NCI-H1092 (cell line): ENCODE data around the gene ADCY2.
A peak's percentile ranks its signal among the peaks of the same experiment; 100 is the strongest.

Source experiments
- DNase-seq: peaks from one replicate; lab custom pipeline; 2025; lab: John Stamatoyannopoulos, UW

ADCY2 gene

GRCh38 chr5:7503564-7503963, 107.6 kb downstream of the ADCY2 start:
- DNase-seq: no peak

GRCh38 chr5:7515284-7515914, 119.5 kb downstream of the ADCY2 start:
- no peak for DNase-seq

GRCh38 chr5:7516253-7516652, 120.3 kb downstream of the ADCY2 start:
- no peak for DNase-seq

GRCh38 chr5:7517006-7517405, 121.1 kb downstream of the ADCY2 start:
- no peak for DNase-seq

GRCh38 chr5:7518947-7519560, 123.1 kb downstream of the ADCY2 start:
- DNase-seq: peak; percentile 73

GRCh38 chr5:7519564-7519963, 123.6 kb downstream of the ADCY2 start:
- no peak for DNase-seq

- no peak for DNase-seq
Observed at GRCh38 chr5:7529880-7530279, 133.9 kb downstream of the ADCY2 start.

- DNase-seq: no peak
Observed at GRCh38 chr5:7533941-7534340, 138.0 kb downstream of the ADCY2 start.

GRCh38 chr5:7534505-7534904, 138.6 kb downstream of the ADCY2 start:
- DNase-seq: no peak

- no peak for DNase-seq
Observed at GRCh38 chr5:7537573-7537972, 141.6 kb downstream of the ADCY2 start.

GRCh38 chr5:7539571-7539970, 143.6 kb downstream of the ADCY2 start:
- no peak for DNase-seq

- no peak for DNase-seq
Observed at GRCh38 chr5:7540736-7541485, 145.0 kb downstream of the ADCY2 start.

GRCh38 chr5:7541898-7542297, 146.0 kb downstream of the ADCY2 start:
- no peak for DNase-seq

- DNase-seq: no peak
Observed at GRCh38 chr5:7546555-7546954, 150.6 kb downstream of the ADCY2 start.

GRCh38 chr5:7548596-7548995, 152.7 kb downstream of the ADCY2 start:
- DNase-seq: no peak

GRCh38 chr5:7565559-7565958, 169.6 kb downstream of the ADCY2 start:
- no peak for DNase-seq

GRCh38 chr5:7576023-7576715, 180.2 kb downstream of the ADCY2 start:
- no peak for DNase-seq

GRCh38 chr5:7577381-7577780, 181.4 kb downstream of the ADCY2 start:
- DNase-seq: no peak

- no peak for DNase-seq
Observed at GRCh38 chr5:7578071-7578470, 182.1 kb downstream of the ADCY2 start.

GRCh38 chr5:7584749-7585148, 188.8 kb downstream of the ADCY2 start:
- no peak for DNase-seq

- no peak for DNase-seq
Observed at GRCh38 chr5:7585807-7586206, 189.9 kb downstream of the ADCY2 start.

GRCh38 chr5:7586480-7586879, 190.5 kb downstream of the ADCY2 start:
- DNase-seq: no peak

- DNase-seq: no peak
Observed at GRCh38 chr5:7589800-7590199, 193.9 kb downstream of the ADCY2 start.
